ENCODE measurements around the gene OXNAD1.
"Not testable (repeated sequence)": the region's sequence is repeated elsewhere in the genome, so short reads cannot be mapped to it uniquely, and the experiment has no call there.

OXNAD1 gene

GRCh38 chr3:16310486-16310885 is 45.5 kb downstream of the OXNAD1 start:
- not testable (repeated sequence) for H3K9me3 ChIP-seq (ENCODE audit: control insufficient read depth in 2 of 2, low read length in 2 of 2); H3K4me1 ChIP-seq (ENCODE audit: control insufficient read depth in 2 of 2, insufficient read depth in 2 of 2, low read length in 2 of 2); H3K27me3 ChIP-seq (ENCODE audit: control insufficient read depth in 2 of 2, insufficient read depth in 2 of 2, low read length in 2 of 2); H3K27ac ChIP-seq (ENCODE audit: low read depth in 2 of 2, low read length in 2 of 2); H3K9ac ChIP-seq (ENCODE audit: low read depth in 1 of 2, low read length in 2 of 2); H3K4me3 ChIP-seq (ENCODE audit: low read length in 2 of 2)
- peaks cover 19 to 20% of the 10 kb centered on the region in 2 donors for H3K36me3 ChIP-seq (ENCODE audit: control insufficient read depth in 2 of 2, insufficient read depth in 2 of 2, low read length in 2 of 2)

DNA sequence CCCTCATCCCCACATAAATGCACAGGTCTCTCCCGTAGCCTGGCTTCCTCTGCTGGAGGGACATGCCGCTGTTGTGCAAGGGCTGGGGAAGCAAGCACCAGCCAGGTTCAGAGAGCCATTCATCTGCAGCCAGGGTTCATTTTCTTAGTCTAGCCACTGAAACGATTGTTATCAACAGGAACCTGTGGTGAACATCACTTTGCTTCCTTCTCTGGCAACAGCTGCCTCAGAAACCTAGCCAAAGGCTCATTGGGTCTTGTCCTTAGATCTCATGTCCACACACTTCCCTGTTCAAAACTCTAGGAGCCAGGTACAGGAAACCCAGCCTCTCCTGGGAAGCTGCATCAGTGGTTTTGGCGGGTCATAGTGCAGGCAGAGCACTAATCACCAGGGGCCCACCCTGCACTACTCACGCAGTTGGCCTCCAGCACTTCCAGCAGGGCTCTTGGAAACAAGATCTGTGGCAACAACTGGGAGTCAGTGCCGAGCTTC is 47.0 kb downstream of the OXNAD1 start:
- Histone ChIP-seq H3K9me3 (ENCODE audit: control insufficient read depth in 2 of 2, low read length in 2 of 2) (no peaks in the 10 kb centered on the region), H3K36me3 (ENCODE audit: control insufficient read depth in 2 of 2, insufficient read depth in 2 of 2, low read length in 2 of 2) (peaks cover 20 to 26% of the 10 kb centered on the region in 2 donors), H3K27me3 (ENCODE audit: control insufficient read depth in 2 of 2, insufficient read depth in 2 of 2, low read length in 2 of 2) (no peaks in the 10 kb centered on the region), H3K4me3 (ENCODE audit: low read length in 2 of 2) (peak overlapping the region in 1 of 2 donors; percentile 4), H3K4me1 (ENCODE audit: control insufficient read depth in 2 of 2, insufficient read depth in 2 of 2, low read length in 2 of 2) (peaks cover 0 to 4% of the 10 kb centered on the region in 2 donors), H3K9ac (ENCODE audit: low read depth in 1 of 2, low read length in 2 of 2) (no peak overlapping the region), H3K27ac (ENCODE audit: low read depth in 2 of 2, low read length in 2 of 2) (peak overlapping the region; percentile 55 to 66)

- peaks cover 0 to 7% of the 10 kb centered on the region in 2 donors for H3K4me1 ChIP-seq (ENCODE audit: control insufficient read depth in 2 of 2, insufficient read depth in 2 of 2, low read length in 2 of 2)
- H3K27ac ChIP-seq (ENCODE audit: low read depth in 2 of 2, low read length in 2 of 2), result no peak overlapping the region
These were observed 49.1 kb downstream of the OXNAD1 start for GRCh38 chr3:16313886-16314645.

GRCh38 chr3:16315623-16316022 is 50.6 kb downstream of the OXNAD1 start:
- Histone ChIP-seq H3K9ac (ENCODE audit: low read depth in 1 of 2, low read length in 2 of 2) (no peak overlapping the region), H3K27me3 (ENCODE audit: control insufficient read depth in 2 of 2, insufficient read depth in 2 of 2, low read length in 2 of 2) (no peaks in the 10 kb centered on the region), H3K4me1 (ENCODE audit: control insufficient read depth in 2 of 2, insufficient read depth in 2 of 2, low read length in 2 of 2) (peaks cover 0 to 7% of the 10 kb centered on the region in 2 donors), H3K9me3 (ENCODE audit: control insufficient read depth in 2 of 2, low read length in 2 of 2) (no peaks in the 10 kb centered on the region), H3K27ac (ENCODE audit: low read depth in 2 of 2, low read length in 2 of 2) (no peak overlapping the region), H3K36me3 (ENCODE audit: control insufficient read depth in 2 of 2, insufficient read depth in 2 of 2, low read length in 2 of 2) (peaks cover 28 to 50% of the 10 kb centered on the region in 2 donors), H3K4me3 (ENCODE audit: low read length in 2 of 2) (no peak overlapping the region)

More at GRCh38 chr3:16313886-16314645, 49.1 kb downstream of the OXNAD1 start:
- no peak overlapping the region for H3K4me3 ChIP-seq (ENCODE audit: low read length in 2 of 2)
- no peaks in the 10 kb centered on the region for H3K9me3 ChIP-seq (ENCODE audit: control insufficient read depth in 2 of 2, low read length in 2 of 2)
- H3K27me3 ChIP-seq (ENCODE audit: control insufficient read depth in 2 of 2, insufficient read depth in 2 of 2, low read length in 2 of 2), result no peaks in the 10 kb centered on the region
- H3K36me3 ChIP-seq (ENCODE audit: control insufficient read depth in 2 of 2, insufficient read depth in 2 of 2, low read length in 2 of 2), result peaks cover 20 to 35% of the 10 kb centered on the region in 2 donors
- H3K9ac ChIP-seq (ENCODE audit: low read depth in 1 of 2, low read length in 2 of 2), result no peak overlapping the region

GRCh38 chr3:16316396-16316795 is 51.4 kb downstream of the OXNAD1 start:
- no peak overlapping the region for H3K27ac ChIP-seq (ENCODE audit: low read depth in 2 of 2, low read length in 2 of 2)
- H3K4me3 ChIP-seq (ENCODE audit: low read length in 2 of 2), result no peak overlapping the region
- no peaks in the 10 kb centered on the region for H3K27me3 ChIP-seq (ENCODE audit: control insufficient read depth in 2 of 2, insufficient read depth in 2 of 2, low read length in 2 of 2)
- H3K9ac ChIP-seq (ENCODE audit: low read depth in 1 of 2, low read length in 2 of 2), result no peak overlapping the region
- peaks cover 0 to 7% of the 10 kb centered on the region in 2 donors for H3K4me1 ChIP-seq (ENCODE audit: control insufficient read depth in 2 of 2, insufficient read depth in 2 of 2, low read length in 2 of 2)
- peaks cover 30 to 57% of the 10 kb centered on the region in 2 donors for H3K36me3 ChIP-seq (ENCODE audit: control insufficient read depth in 2 of 2, insufficient read depth in 2 of 2, low read length in 2 of 2)
- no peaks in the 10 kb centered on the region for H3K9me3 ChIP-seq (ENCODE audit: control insufficient read depth in 2 of 2, low read length in 2 of 2)

GRCh38 chr3:16316847-16317560 is 52.0 kb downstream of the OXNAD1 start:
- H3K27ac ChIP-seq (ENCODE audit: low read depth in 2 of 2, low read length in 2 of 2), result no peak overlapping the region
- H3K9me3 ChIP-seq (ENCODE audit: control insufficient read depth in 2 of 2, low read length in 2 of 2), result no peaks in the 10 kb centered on the region
- peaks cover 31 to 63% of the 10 kb centered on the region in 2 donors for H3K36me3 ChIP-seq (ENCODE audit: control insufficient read depth in 2 of 2, insufficient read depth in 2 of 2, low read length in 2 of 2)
- no peak overlapping the region for H3K4me3 ChIP-seq (ENCODE audit: low read length in 2 of 2)
- H3K4me1 ChIP-seq (ENCODE audit: control insufficient read depth in 2 of 2, insufficient read depth in 2 of 2, low read length in 2 of 2), result peaks cover 0 to 7% of the 10 kb centered on the region in 2 donors
- no peaks in the 10 kb centered on the region for H3K27me3 ChIP-seq (ENCODE audit: control insufficient read depth in 2 of 2, insufficient read depth in 2 of 2, low read length in 2 of 2)
- no peak overlapping the region for H3K9ac ChIP-seq (ENCODE audit: low read depth in 1 of 2, low read length in 2 of 2)

DNA sequence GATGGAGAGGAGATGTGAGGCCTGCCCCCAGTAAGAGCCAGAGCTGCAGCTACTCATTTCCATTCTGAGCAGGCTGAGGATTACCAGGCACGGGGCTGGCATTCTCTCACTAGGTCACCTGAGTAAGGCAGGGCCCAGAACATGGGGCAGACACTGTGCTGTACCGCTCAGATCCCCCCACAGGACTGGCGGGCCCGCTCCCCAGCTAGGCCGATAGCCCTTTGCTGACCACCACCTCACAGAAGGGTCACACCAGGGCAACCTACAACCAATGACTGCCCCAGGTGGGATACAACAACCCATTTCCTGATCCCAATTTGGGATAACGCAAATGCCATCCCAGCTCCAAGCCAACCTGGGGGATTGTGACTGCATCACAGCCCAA is 52.5 kb downstream of the OXNAD1 start:
- Histone ChIP-seq H3K4me1 (ENCODE audit: control insufficient read depth in 2 of 2, insufficient read depth in 2 of 2, low read length in 2 of 2) (peaks cover 0 to 7% of the 10 kb centered on the region in 2 donors), H3K27ac (ENCODE audit: low read depth in 2 of 2, low read length in 2 of 2) (peak overlapping the region in 1 of 2 donors; percentile 24), H3K4me3 (ENCODE audit: low read length in 2 of 2) (no peak overlapping the region), H3K27me3 (ENCODE audit: control insufficient read depth in 2 of 2, insufficient read depth in 2 of 2, low read length in 2 of 2) (no peaks in the 10 kb centered on the region), H3K9me3 (ENCODE audit: control insufficient read depth in 2 of 2, low read length in 2 of 2) (no peaks in the 10 kb centered on the region), H3K36me3 (ENCODE audit: control insufficient read depth in 2 of 2, insufficient read depth in 2 of 2, low read length in 2 of 2) (peaks cover 33 to 68% of the 10 kb centered on the region in 2 donors), H3K9ac (ENCODE audit: low read depth in 1 of 2, low read length in 2 of 2) (no peak overlapping the region)

DNA sequence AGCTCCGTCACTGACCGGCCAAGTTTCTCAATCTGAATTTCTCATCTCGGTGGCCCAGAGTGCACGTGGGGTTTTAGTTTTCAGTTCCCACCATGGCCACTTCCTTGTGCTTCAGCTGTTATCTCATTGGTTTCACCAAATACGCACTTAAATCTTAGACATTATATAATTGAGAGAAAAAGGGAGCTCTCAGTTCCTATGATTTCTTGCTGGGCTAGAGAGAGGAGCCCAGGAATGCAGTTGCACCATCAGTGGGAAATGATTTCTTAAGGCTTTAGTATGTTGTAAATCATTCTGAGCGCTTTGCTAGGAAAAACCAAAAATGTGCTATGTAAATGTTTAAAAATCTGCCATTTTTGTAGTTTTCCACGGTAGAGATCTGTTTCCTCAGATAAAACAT is 53.2 kb downstream of the OXNAD1 start:
- H3K9ac ChIP-seq (ENCODE audit: low read depth in 1 of 2, low read length in 2 of 2), result no peak overlapping the region
- no peaks in the 10 kb centered on the region for H3K9me3 ChIP-seq (ENCODE audit: control insufficient read depth in 2 of 2, low read length in 2 of 2)
- H3K4me3 ChIP-seq (ENCODE audit: low read length in 2 of 2), result no peak overlapping the region
- peaks cover 0 to 7% of the 10 kb centered on the region in 2 donors for H3K4me1 ChIP-seq (ENCODE audit: control insufficient read depth in 2 of 2, insufficient read depth in 2 of 2, low read length in 2 of 2)
- no peaks in the 10 kb centered on the region for H3K27me3 ChIP-seq (ENCODE audit: control insufficient read depth in 2 of 2, insufficient read depth in 2 of 2, low read length in 2 of 2)
- H3K27ac ChIP-seq (ENCODE audit: low read depth in 2 of 2, low read length in 2 of 2), result peak overlapping the region; percentile 6 to 43
- H3K36me3 ChIP-seq (ENCODE audit: control insufficient read depth in 2 of 2, insufficient read depth in 2 of 2, low read length in 2 of 2), result peaks cover 39 to 73% of the 10 kb centered on the region in 2 donors

- Histone ChIP-seq H3K9me3 (ENCODE audit: control insufficient read depth in 2 of 2, low read length in 2 of 2) (no peaks in the 10 kb centered on the region), H3K36me3 (ENCODE audit: control insufficient read depth in 2 of 2, insufficient read depth in 2 of 2, low read length in 2 of 2) (peaks cover 41 to 70% of the 10 kb centered on the region in 2 donors), H3K4me3 (ENCODE audit: low read length in 2 of 2) (no peak overlapping the region), H3K27me3 (ENCODE audit: control insufficient read depth in 2 of 2, insufficient read depth in 2 of 2, low read length in 2 of 2) (no peaks in the 10 kb centered on the region), H3K27ac (ENCODE audit: low read depth in 2 of 2, low read length in 2 of 2) (no peak overlapping the region), H3K4me1 (ENCODE audit: control insufficient read depth in 2 of 2, insufficient read depth in 2 of 2, low read length in 2 of 2) (peaks cover 0 to 7% of the 10 kb centered on the region in 2 donors), H3K9ac (ENCODE audit: low read depth in 1 of 2, low read length in 2 of 2) (no peak overlapping the region)
These were observed 54.3 kb downstream of the OXNAD1 start for GRCh38 chr3:16319307-16319706.

- no peaks in the 10 kb centered on the region for H3K9me3 ChIP-seq (ENCODE audit: control insufficient read depth in 2 of 2, low read length in 2 of 2)
- H3K4me3 ChIP-seq (ENCODE audit: low read length in 2 of 2), result no peak overlapping the region
- peaks cover 41 to 70% of the 10 kb centered on the region in 2 donors for H3K36me3 ChIP-seq (ENCODE audit: control insufficient read depth in 2 of 2, insufficient read depth in 2 of 2, low read length in 2 of 2)
- H3K4me1 ChIP-seq (ENCODE audit: control insufficient read depth in 2 of 2, insufficient read depth in 2 of 2, low read length in 2 of 2), result peaks cover 0 to 7% of the 10 kb centered on the region in 2 donors
- H3K9ac ChIP-seq (ENCODE audit: low read depth in 1 of 2, low read length in 2 of 2), result no peak overlapping the region
- H3K27ac ChIP-seq (ENCODE audit: low read depth in 2 of 2, low read length in 2 of 2), result no peak overlapping the region
- H3K27me3 ChIP-seq (ENCODE audit: control insufficient read depth in 2 of 2, insufficient read depth in 2 of 2, low read length in 2 of 2), result no peaks in the 10 kb centered on the region
These were observed 54.7 kb downstream of the OXNAD1 start for GRCh38 chr3:16319723-16320122.

All from mucosa of rectum (tissue), 2 donors.